Epidermal melanocyte (primary cell): Measurements from ENCODE around the gene CCL8.

Source experiments
- DNase-seq: peaks from one replicate; pipeline ENCODE4 v3.0.0; 2011; ENCODE audit warnings: low spot score; ENCODE audit not compliant: insufficient read length

The CCL8 gene

DNA sequence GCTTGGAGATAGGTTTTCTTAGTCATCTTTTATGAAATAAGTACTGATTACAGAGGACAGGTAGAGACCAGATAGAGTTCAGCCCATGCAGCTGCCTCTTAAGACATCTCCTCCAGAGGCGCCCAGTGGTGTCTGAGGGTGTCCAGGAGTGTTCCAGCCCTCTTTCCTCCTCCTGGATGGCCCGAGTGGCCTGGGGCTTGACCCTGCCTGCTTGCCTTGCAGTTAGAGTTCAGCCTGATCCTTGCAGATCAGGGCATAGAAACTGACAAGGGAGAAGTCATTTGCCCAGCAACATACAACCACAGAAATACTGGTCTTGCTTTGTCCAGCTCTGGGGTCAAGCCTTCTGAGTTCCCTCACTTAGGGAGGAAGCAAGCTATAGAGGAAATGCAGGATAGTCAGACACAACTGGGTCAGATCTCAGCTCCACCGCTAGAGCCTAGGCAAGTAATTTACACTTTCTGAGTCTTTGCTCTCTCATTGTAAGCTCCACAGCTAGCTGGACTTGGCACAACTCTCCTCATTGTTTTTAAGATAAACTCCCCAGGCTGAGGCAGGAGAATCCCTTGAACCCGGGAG, 47.4 kb downstream of the CCL8 start:
- DNase-seq = no peak

DNA sequence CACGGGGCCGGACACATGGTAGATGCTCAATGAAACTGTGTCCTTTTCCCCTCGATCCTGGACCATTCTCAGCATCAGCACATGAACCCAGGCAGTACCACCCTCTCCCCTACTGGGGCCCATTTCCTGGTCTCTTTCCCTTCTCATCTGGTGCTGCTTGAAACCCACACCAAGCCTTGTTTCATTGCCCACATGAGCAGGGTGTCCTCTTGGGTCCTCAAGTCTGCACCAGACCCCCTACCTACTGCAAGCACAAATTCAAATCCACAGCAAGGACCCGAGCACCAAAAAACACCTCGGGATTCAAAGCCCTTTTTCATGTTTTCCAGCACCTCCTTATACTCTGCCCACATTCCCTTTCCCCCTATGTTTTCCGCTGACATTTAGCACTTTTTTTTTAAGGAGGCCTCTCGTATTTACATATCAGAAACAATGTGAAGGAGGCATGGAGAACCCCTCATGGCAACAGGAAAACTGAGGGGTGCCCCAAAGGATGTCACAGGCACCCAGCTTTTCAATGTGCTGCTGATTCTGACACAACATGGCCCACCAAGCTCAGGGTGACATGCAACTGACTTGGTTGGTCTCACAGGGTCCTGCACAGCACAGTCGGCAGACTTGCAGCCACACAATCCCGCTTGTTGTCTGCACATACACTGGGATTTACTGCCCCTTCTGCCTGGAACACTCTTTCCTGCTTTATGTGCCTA, 48.4 kb downstream of the CCL8 start:
- DNase-seq = no peak

DNA sequence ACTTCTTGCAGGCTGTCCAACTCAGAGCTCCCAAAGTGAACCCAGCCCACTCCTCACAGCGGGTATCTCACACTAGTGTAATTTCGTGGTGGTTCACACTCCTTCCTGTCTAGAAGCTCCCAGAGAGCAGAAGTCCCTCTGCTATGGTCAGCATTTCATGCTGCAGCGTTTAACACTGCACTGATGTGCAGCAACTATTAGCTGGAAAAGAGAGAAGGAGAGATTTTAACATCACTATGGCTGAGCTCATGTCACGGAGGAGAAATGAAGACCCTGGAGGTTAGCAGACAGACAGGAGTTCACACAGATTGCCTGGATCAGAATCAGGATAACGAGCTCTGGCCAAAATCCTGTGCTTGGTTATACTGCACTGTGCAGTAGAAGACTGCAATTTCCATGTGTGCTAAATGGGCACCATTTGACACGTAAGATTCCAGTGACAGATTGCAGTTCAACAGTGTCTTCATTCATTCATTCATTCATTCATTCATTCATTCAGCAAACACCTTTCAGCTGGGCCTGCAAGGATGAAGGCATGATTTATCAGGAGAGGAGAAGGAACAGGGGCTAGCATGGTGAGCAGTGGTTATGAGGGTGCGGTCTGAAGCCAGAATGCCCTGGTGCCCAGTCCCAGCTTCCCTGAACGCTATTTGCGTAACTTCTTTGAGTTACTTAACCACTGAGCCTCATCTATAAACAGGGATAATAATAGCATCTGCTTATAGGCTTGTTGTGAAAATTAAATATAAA, 49.1 kb downstream of the CCL8 start:
- no peak for DNase-seq

DNA sequence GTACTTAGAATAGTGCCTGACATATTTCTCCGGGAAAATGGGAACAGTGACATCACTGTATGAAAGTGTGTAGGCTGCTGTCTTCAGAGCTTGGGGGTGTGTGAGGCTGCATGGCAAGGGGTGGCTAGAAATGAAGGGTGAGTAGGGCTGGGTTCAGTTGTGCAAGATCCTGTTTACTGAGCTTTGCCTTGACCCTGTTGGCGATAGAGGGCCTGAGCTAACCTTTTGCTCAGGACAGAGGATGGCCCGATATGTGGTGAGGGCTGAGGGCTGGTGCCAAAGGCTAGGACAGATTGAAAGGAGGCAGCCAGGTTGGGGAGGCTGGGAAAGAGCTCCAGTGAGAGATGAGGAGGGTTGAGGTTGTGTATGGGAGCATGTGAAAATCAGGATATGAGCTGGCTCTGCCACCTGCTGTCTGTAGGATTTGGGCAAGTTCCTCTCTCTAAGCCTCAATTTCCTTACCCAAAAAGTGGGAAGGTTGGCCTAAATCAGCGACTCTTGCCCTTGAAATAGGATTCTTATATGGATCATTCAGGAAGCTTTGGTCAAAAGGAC, 49.8 kb downstream of the CCL8 start:
- no peak for DNase-seq

DNA sequence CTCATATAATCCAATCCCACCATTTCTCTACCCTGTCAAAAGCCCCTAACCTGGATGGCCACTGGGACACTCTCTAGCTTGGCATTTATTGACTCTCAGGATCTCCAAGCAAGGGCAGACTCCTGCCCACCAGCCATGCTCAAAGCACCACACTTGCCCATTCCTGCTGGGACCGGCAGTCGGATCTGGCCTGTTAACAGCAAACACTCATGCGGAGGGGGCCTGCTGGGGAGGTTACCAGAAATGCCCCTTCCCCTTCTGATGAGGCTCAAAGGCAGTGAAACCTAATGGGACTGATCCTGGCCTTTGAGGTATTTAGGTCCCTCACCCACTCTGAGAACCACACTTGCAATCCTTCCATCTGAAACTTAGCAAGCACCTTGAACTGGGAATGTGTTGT, 50.3 kb downstream of the CCL8 start:
- no peak for DNase-seq

DNA sequence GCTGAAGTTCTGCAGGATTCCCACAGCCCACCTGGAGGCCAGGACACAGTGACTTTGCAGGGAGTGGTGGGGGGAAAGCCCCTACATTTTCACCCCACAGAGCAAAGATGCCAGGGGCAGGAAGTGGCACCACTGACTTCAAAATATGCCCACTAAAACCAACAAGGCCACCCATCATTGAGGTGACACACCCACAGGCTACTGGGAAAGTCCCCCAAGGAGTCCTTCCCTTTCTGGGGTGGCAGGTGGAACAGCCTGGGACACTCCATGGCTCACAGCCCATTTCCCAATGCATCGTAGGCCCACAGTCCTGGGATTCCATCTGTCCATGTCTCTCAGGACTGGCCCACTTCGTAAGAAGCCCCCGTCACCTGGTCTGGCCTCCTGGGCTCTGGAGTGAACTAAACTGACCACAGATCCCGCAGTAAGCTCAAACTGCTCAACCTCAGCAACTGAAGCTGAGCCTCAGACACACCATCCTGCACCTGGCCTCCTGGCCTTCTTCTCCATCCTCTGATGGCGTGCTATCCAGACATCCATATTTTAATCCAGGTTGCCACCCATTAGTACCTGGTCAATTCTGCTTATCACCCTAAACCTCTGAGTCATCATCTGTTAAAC, 51.3 kb downstream of the CCL8 start:
- no peak for DNase-seq

DNA sequence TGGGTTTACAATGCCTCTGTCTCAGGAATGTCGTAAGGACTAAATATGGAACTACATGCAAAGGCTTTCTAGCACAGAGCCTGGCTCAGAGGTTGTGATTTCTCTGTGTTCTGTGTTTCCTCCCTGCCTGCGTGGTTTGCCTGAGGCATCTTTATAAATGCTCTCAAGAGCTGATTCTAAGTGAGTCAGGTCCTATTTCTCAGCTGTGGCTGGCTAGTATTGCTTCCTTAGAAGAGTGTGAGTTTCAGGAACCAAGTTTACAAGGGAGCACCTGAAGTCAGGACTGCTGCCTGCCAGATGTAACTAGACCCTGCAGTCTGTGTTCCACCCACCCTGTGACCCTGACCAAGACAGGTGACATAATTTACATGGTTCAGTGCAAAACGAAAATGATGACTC, 51.8 kb downstream of the CCL8 start:
- no peak for DNase-seq
